OCI-LY7 (cell line): ENCODE data around the gene CIP2A. TPM values are rescaled to one million over a fixed set of nuclear protein-coding genes. Genes with fewer than 3 reads are reported as not detected.

Experiments
- BruUV-seq: library from RNA; stranded (reverse); fragments of 400-500 nt; replicated peaks from 2 replicates; lab custom pipeline; 2021; lab: Mats Ljungman, UMichigan
- CTCF ChIA-PET: fragments of 300-600 bp; sonication (Branson Sonifier 250); formaldehyde crosslinking; loops from one replicate; lab custom pipeline; 2022; ENCODE audit warnings: antibody characterized with exemption; ENCODE audit not compliant: unreplicated experiment; lab: Charles Lee
- POLR2A ChIA-PET: fragments of 300-600 bp; sonication (Branson Sonifier 250); formaldehyde crosslinking; loops from one replicate; lab custom pipeline; 2022; ENCODE audit warnings: antibody characterized with exemption; lab: Charles Lee
- DNase-seq: peaks from one replicate; pipeline ENCODE4 v3.0.0-alpha.2; 2015; ENCODE audit warnings: low spot score
- H2AFZ ChIP-seq: fragments of 200-600 bp; sonication (generic), shearing (Covaris generic); 2 replicates; pipeline ENCODE4 v1.6.1; 2014; ENCODE audit warnings: mild to moderate bottlenecking, antibody characterized with exemption, low read length, moderate library complexity
- H3K27ac ChIP-seq: fragments of 200-600 bp; sonication (generic); 2 replicates; pipeline ENCODE4 v1.5.1; 2014; ENCODE audit warnings: mixed run types, low read depth, mild to moderate bottlenecking, moderate library complexity, low read length, inconsistent platforms; ENCODE audit not compliant: poor library complexity, severe bottlenecking
- H3K36me3 ChIP-seq: fragments of 200-600 bp; sonication (generic); 2 replicates; pipeline ENCODE4 v1.6.1; 2014; ENCODE audit warnings: mild to moderate bottlenecking, antibody characterized with exemption, low read length, moderate library complexity, mixed read lengths; ENCODE audit not compliant: insufficient read depth
- H3K4me1 ChIP-seq: fragments of 200-600 bp; sonication (generic); 2 replicates; pipeline ENCODE4 v1.5.1; 2014; ENCODE audit warnings: mild to moderate bottlenecking, low read length; ENCODE audit not compliant: insufficient read depth, poor library complexity, severe bottlenecking
- H3K4me2 ChIP-seq: fragments of 200-600 bp; sonication (generic); 2 replicates; pipeline ENCODE4 v1.6.1; 2014; ENCODE audit warnings: mild to moderate bottlenecking, low read length
- H3K4me3 ChIP-seq: fragments of 200-600 bp; sonication (generic); 2 replicates; pipeline ENCODE4 v1.5.1; 2014; ENCODE audit warnings: mild to moderate bottlenecking, low read depth, low read length; ENCODE audit not compliant: poor library complexity, severe bottlenecking
- H3K79me2 ChIP-seq: fragments of 200-600 bp; sonication (generic); 2 replicates; pipeline ENCODE4 v1.6.1; 2016; ENCODE audit warnings: low read depth, mild to moderate bottlenecking, low read length, moderate library complexity, mixed read lengths; ENCODE audit not compliant: insufficient read depth
- H3K9me2 ChIP-seq: fragments of 200-600 bp; sonication (generic); 2 replicates; pipeline ENCODE4 v1.6.1; 2016; ENCODE audit warnings: mild to moderate bottlenecking, low read length, mixed read lengths; ENCODE audit not compliant: insufficient read depth
- H3K9me3 ChIP-seq: fragments of 200-600 bp; sonication (generic); 2 replicates; pipeline ENCODE4 v1.6.1; 2014; ENCODE audit warnings: mild to moderate bottlenecking, mixed run types, low read length, mixed read lengths
- H4K20me1 ChIP-seq: fragments of 200-600 bp; sonication (generic); 2 replicates; pipeline ENCODE4 v1.6.1; 2014; ENCODE audit warnings: mild to moderate bottlenecking, antibody characterized with exemption, low read length, moderate library complexity, mixed read lengths; ENCODE audit not compliant: insufficient read depth
- CTCF ChIP-seq: fragments of 200-600 bp; sonication (generic); conservative IDR thresholded peaks from 2 replicates; pipeline ENCODE4 v1.5.1; 2014; ENCODE audit warnings: mild to moderate bottlenecking, antibody characterized with exemption, low read length, moderate library complexity, mixed read lengths
- EZH2phosphoT487 ChIP-seq: fragments of 200-600 bp; sonication (generic); IDR thresholded peaks from 2 replicates; pipeline ENCODE4 v1.6.1; 2018; ENCODE audit warnings: low read depth, borderline replicate concordance, mild to moderate bottlenecking, mixed run types, antibody characterized with exemption, low read length, moderate library complexity, mixed read lengths
- intact Hi-C: fragments of 100-400 bp; cut with micrococcal nuclease; formaldehyde crosslinking; loops from one replicate; pipeline ENCODE4 v1.10.0; 2022; ENCODE audit not compliant: unreplicated experiment
- total RNA-seq, 2 experiments: library from RNA; depleted of rRNA in 1 of 2; stranded (reverse); fragments of >200 nt in 1 of 2; shearing (Covaris generic) in 1 of 2; gene quantifications; 2 replicates each; pipeline ENCODE4 v1.2.3, GENCODE V29; 2014 to 2022

CIP2A gene
- total RNA-seq, 2 experiments from 2014 or later, result 71.6 to 74.1 TPM

GRCh38 chr3:108510496-108510895 lies 78.7 kb downstream of the CIP2A start, which contains the start of gene MYH15:
Gene MYH15, minus strand, starts transcription at chr3:108510596. Its CDS starts 66 bp downstream, at chr3:108510530.
- Histone ChIP-seq H3K4me3 (no peak within 1 kb of the TSS), H3K9me3 (no peaks in the 10 kb centered on the region), H3K4me2 (no peak within 1 kb of the TSS), H3K27ac (no peak within 1 kb of the TSS), H3K4me1 (no peaks in the 10 kb centered on the region), H3K9me2 (no peaks in the 10 kb centered on the region), H3K36me3 (no peaks in the 10 kb centered on the region), H4K20me1 (no peaks in the 10 kb centered on the region), H3K79me2 (no peaks in the 10 kb centered on the region), H2AFZ (no peak within 1 kb of the TSS)
- TF ChIP-seq EZH2phosphoT487 (no peak), CTCF (no peak)
- POLR2A ChIA-PET, result interaction anchor here (0.8 kb wide), 1 partner anchor 13 kb away, joined by 4 read pairs; no protein-coding TSS in a partner anchor
- CTCF ChIA-PET, result no interaction called here
- BruUV-seq, result no TSS peak
- DNase-seq, result no peak
- intact Hi-C loops, result no loop called here

- Histone ChIP-seq H2AFZ (no peak overlapping the region), H3K9me2 (no peaks in the 10 kb centered on the region), H3K36me3 (no peaks in the 10 kb centered on the region), H3K4me3 (no peak overlapping the region), H3K9me3 (no peaks in the 10 kb centered on the region), H3K79me2 (no peaks in the 10 kb centered on the region), H4K20me1 (no peaks in the 10 kb centered on the region), H3K27ac (no peak overlapping the region), H3K4me1 (no peaks in the 10 kb centered on the region), H3K4me2 (no peak overlapping the region)
- ChIA-PET CTCF (no interaction called here), POLR2A (no interaction called here)
- TF ChIP-seq CTCF (no peak), EZH2phosphoT487 (no peak)
- intact Hi-C loops, result no loop called here
- BruUV-seq, result no TSS peak
- DNase-seq, result no peak
These were observed 79.4 kb downstream of the CIP2A start for GRCh38 chr3:108509871-108510270.

GRCh38 chr3:108509263-108509662 lies 80.0 kb downstream of the CIP2A start:
- H3K4me3 ChIP-seq, result no peak overlapping the region
- H3K36me3 ChIP-seq, result no peaks in the 10 kb centered on the region
- no peaks in the 10 kb centered on the region for H3K4me1 ChIP-seq
- H3K4me2 ChIP-seq, result no peak overlapping the region
- no peak overlapping the region for H3K27ac ChIP-seq
- intact Hi-C loops, result no loop called here
- H3K9me3 ChIP-seq, result no peaks in the 10 kb centered on the region
- H2AFZ ChIP-seq, result no peak overlapping the region
- BruUV-seq, result no TSS peak
- CTCF ChIA-PET, result no interaction called here
- no peaks in the 10 kb centered on the region for H3K9me2 ChIP-seq
- DNase-seq, result no peak
- POLR2A ChIA-PET, result no interaction called here
- H3K79me2 ChIP-seq, result no peaks in the 10 kb centered on the region
- H4K20me1 ChIP-seq, result no peaks in the 10 kb centered on the region
- TF ChIP-seq CTCF (no peak), EZH2phosphoT487 (no peak)
